DOHH2 (cell line): ENCODE measurements around the gene IGSF3.

ENCODE experiments used
- EZH2phosphoT487 ChIP-seq: fragments of 200-600 bp; sonication (generic); IDR thresholded peaks from 2 replicates; pipeline ENCODE4 v1.6.1; 2017; ENCODE audit warnings: borderline replicate concordance, mild to moderate bottlenecking, antibody characterized with exemption, low read length, moderate library complexity, mixed read lengths
- TF ChIP-seq, protein P1 (sequence below): fragments of 200-600 bp; sonication (generic); IDR thresholded peaks from one replicate; pipeline ENCODE4 v1.5.1; 2014; ENCODE audit warnings: antibody characterized with exemption, mild to moderate bottlenecking, low read depth, low read length; ENCODE audit not compliant: poor library complexity, severe bottlenecking

DNA sequence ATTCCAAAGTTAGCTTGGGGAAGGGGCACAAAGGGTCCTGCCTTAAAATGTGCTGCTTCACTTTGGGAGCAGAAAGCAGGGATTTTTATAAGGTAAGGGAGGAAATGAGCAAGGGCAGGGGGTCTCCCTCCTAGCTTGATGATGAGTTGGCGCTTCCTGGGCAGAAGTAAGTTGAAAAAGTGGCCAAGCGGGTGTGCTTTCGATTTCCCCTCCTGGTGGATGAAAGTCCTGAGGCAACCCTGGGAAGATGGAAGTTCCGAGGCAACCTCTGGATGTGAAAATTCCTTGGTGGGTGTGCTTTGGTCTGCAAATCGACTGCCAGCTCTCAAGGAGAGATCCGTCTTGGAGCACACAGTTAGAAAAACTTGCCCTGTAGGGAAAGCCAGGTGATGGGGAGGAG, 45.0 kb upstream of the IGSF3 start:
- TF ChIP-seq, protein P1, sequence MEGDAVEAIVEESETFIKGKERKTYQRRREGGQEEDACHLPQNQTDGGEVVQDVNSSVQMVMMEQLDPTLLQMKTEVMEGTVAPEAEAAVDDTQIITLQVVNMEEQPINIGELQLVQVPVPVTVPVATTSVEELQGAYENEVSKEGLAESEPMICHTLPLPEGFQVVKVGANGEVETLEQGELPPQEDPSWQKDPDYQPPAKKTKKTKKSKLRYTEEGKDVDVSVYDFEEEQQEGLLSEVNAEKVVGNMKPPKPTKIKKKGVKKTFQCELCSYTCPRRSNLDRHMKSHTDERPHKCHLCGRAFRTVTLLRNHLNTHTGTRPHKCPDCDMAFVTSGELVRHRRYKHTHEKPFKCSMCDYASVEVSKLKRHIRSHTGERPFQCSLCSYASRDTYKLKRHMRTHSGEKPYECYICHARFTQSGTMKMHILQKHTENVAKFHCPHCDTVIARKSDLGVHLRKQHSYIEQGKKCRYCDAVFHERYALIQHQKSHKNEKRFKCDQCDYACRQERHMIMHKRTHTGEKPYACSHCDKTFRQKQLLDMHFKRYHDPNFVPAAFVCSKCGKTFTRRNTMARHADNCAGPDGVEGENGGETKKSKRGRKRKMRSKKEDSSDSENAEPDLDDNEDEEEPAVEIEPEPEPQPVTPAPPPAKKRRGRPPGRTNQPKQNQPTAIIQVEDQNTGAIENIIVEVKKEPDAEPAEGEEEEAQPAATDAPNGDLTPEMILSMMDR = no peak
- no peak for TF ChIP-seq EZH2phosphoT487
